ENCODE measurements around the gene BICC1. TPM values are rescaled to one million over a fixed set of nuclear protein-coding genes. Genes with fewer than 3 reads are reported as not detected.

BICC1 gene
- total RNA-seq, 1 experiment from 2014 or later = 118 TPM

DNA sequence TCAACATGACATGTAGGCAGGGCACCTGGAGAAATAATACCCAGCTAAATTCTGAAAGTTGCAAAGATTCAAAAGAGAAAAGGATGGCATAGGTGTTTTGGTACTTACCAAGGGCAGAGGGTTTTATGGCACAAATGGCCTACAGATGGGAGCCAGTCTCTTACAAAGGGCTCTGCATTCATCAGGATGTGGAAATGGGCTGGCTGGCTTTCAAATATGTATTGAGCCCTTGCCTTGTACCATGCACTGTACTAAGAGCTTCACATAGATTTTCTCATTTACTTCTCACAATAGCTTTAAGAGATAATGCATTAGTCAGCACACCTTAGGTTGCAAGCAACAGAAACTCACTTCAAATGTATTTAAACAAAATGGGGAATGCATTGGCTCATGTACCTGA lies 327.1 kb downstream of the BICC1 start:
- no TSS peak for BruUV-seq (replicated peaks)
- Mint-ChIP-seq H3K27ac (ENCODE audit: unreplicated experiment) (no peak overlapping the region), H3K4me3 (ENCODE audit: unreplicated experiment) (no peak overlapping the region), H3K27me3 (ENCODE audit: insufficient read depth, unreplicated experiment) (no peaks in the 10 kb centered on the region), H3K9me3 (ENCODE audit: unreplicated experiment) (no peaks in the 10 kb centered on the region), H3K36me3 (ENCODE audit: insufficient read depth, unreplicated experiment) (peaks cover 26% of the 10 kb centered on the region), H3K4me1 (ENCODE audit: low read depth, unreplicated experiment) (peaks cover 15% of the 10 kb centered on the region)
- no peak for TF ChIP-seq CTCF (IDR thresholded peaks at IDR 0.05; ENCODE audit: insufficient read depth in 1 of 2, low read depth in 1 of 2, low read length in 1 of 2, severe bottlenecking in 1 of 2, unreplicated experiment in 1 of 2)
- DNase-seq = no peak
- intact Hi-C loops (cut with micrococcal nuclease; ENCODE audit: unreplicated experiment) = no loop called here
- no peaks in the 10 kb centered on the region for H3K9me3 ChIP-seq
- H3K36me3 ChIP-seq (ENCODE audit: control insufficient read depth, insufficient read depth, low read length) = no peaks in the 10 kb centered on the region
- H3K4me1 ChIP-seq = peaks cover 10% of the 10 kb centered on the region
- ChIA-PET POLR2A (no interaction called here), CTCF (no interaction called here)
- no peaks in the 10 kb centered on the region for H3K27me3 ChIP-seq (replicated peaks; ENCODE audit: control insufficient read depth, insufficient read depth, low read length)
- no peak overlapping the region for H3K4me3 ChIP-seq (ENCODE audit: low read depth, low read length)

DNA sequence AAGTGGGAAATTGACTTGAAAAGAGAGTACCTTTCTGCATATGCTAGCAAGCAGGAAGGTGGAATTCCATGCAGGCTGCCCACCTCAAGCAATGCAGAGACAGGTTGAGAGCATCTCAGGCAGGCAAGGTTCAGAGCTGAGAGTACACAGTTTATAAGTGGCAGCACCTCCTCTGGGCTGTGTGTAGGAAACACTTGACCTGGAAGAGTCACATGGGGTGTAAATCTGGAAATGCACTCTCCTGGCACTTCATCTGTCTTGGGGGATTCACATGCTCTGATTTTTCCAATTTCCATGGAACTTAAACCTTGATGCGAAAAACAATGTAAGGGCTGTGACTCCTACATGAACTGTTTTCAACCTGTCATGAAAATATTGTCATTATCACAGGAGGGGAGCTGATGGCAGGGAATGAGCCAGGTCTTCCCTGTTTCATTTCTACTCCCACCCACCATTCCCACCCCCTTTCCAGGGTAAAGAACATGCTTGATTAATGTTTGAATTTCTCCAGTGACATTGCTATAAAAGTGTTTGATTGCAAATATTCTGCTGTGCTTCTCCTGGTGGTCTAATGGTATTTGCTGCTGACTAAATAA lies 328.3 kb downstream of the BICC1 start:
- H3K9me3 Mint-ChIP-seq (ENCODE audit: unreplicated experiment) = no peaks in the 10 kb centered on the region
- Histone ChIP-seq H3K9me3 (no peaks in the 10 kb centered on the region), H3K36me3 (ENCODE audit: control insufficient read depth, insufficient read depth, low read length) (no peaks in the 10 kb centered on the region), H3K4me1 (peaks cover 20% of the 10 kb centered on the region), H3K4me3 (ENCODE audit: low read depth, low read length) (no peak overlapping the region), H3K27me3 (replicated peaks; ENCODE audit: control insufficient read depth, insufficient read depth, low read length) (no peaks in the 10 kb centered on the region)
- CTCF ChIA-PET = no interaction called here
- H3K36me3 Mint-ChIP-seq (ENCODE audit: insufficient read depth, unreplicated experiment) = peaks cover 26% of the 10 kb centered on the region
- no peak overlapping the region for H3K4me3 Mint-ChIP-seq (ENCODE audit: unreplicated experiment)
- DNase-seq = no peak
- H3K27ac Mint-ChIP-seq (ENCODE audit: unreplicated experiment) = no peak overlapping the region
- no TSS peak for BruUV-seq (replicated peaks)
- intact Hi-C loops (cut with micrococcal nuclease; ENCODE audit: unreplicated experiment) = no loop called here
- no peaks in the 10 kb centered on the region for H3K27me3 Mint-ChIP-seq (ENCODE audit: insufficient read depth, unreplicated experiment)
- POLR2A ChIA-PET = no interaction called here
- no peak for TF ChIP-seq CTCF (IDR thresholded peaks at IDR 0.05; ENCODE audit: insufficient read depth in 1 of 2, low read depth in 1 of 2, low read length in 1 of 2, severe bottlenecking in 1 of 2, unreplicated experiment in 1 of 2)
- H3K4me1 Mint-ChIP-seq (ENCODE audit: low read depth, unreplicated experiment) = peaks cover 26% of the 10 kb centered on the region

DNA sequence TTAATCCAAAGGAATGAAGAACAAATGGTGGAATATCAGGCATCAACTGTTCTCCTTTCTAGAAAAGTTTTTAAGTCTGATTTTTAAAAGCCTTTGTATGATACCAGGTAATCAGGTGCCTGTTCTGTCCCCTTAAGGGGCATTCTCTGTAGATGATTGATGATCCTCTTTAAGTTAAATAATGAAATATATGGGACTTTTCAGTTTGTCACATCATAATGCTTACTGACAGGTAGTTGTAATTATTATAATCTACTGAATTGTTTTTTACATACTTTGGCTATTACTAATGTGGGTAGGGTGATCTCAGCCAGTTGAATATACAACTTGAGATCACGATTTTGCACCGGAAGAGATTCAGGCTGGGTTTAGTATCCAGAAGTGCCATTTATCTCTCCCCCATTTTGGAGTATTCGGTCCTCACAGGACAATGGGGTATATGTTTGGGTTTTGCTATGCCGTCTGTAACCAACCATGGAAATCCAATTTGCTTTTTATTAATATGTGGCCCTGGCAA lies 330.2 kb downstream of the BICC1 start:
- Histone ChIP-seq H3K27me3 (replicated peaks; ENCODE audit: control insufficient read depth, insufficient read depth, low read length) (no peaks in the 10 kb centered on the region), H3K9me3 (no peaks in the 10 kb centered on the region), H3K4me3 (ENCODE audit: low read depth, low read length) (no peak overlapping the region), H3K4me1 (peaks cover 20% of the 10 kb centered on the region), H3K36me3 (ENCODE audit: control insufficient read depth, insufficient read depth, low read length) (no peaks in the 10 kb centered on the region)
- Mint-ChIP-seq H3K4me1 (ENCODE audit: low read depth, unreplicated experiment) (peaks cover 30% of the 10 kb centered on the region), H3K27me3 (ENCODE audit: insufficient read depth, unreplicated experiment) (no peaks in the 10 kb centered on the region), H3K4me3 (ENCODE audit: unreplicated experiment) (no peak overlapping the region), H3K36me3 (ENCODE audit: insufficient read depth, unreplicated experiment) (peaks cover 12% of the 10 kb centered on the region), H3K9me3 (ENCODE audit: unreplicated experiment) (no peaks in the 10 kb centered on the region), H3K27ac (ENCODE audit: unreplicated experiment) (no peak overlapping the region)
- DNase-seq = no peak
- intact Hi-C loops (cut with micrococcal nuclease; ENCODE audit: unreplicated experiment) = no loop called here
- ChIA-PET CTCF (no interaction called here), POLR2A (no interaction called here)
- no peak for TF ChIP-seq CTCF (IDR thresholded peaks at IDR 0.05; ENCODE audit: insufficient read depth in 1 of 2, low read depth in 1 of 2, low read length in 1 of 2, severe bottlenecking in 1 of 2, unreplicated experiment in 1 of 2)
- no TSS peak for BruUV-seq (replicated peaks)
